Ishikawa (cell line): ENCODE measurements around the gene SYT8.

Source experiments
- CEBPB ChIP-seq: IDR thresholded peaks from 2 replicates; pipeline ENCODE4 v1.6.1; 2012
- CREB1 ChIP-seq: IDR thresholded peaks from 2 replicates; pipeline ENCODE4 v1.6.1; 2012; ENCODE audit warnings: low read depth
- EGR1 ChIP-seq: IDR thresholded peaks from 2 replicates; pipeline ENCODE4 v1.6.1; 2012
- EP300 ChIP-seq: IDR thresholded peaks from 2 replicates; pipeline ENCODE4 v1.6.1; 2012; ENCODE audit warnings: borderline replicate concordance
- FOXM1 ChIP-seq: IDR thresholded peaks from 2 replicates; pipeline ENCODE4 v1.6.1; 2012; ENCODE audit warnings: low read depth, borderline replicate concordance
- NFIC ChIP-seq: IDR thresholded peaks from 2 replicates; pipeline ENCODE4 v1.6.1; 2012
- RAD21 ChIP-seq: IDR thresholded peaks from 2 replicates; pipeline ENCODE4 v1.6.1; 2012; ENCODE audit warnings: low read depth
- TAF1 ChIP-seq: IDR thresholded peaks from 2 replicates; pipeline ENCODE4 v1.6.1; 2012; ENCODE audit warnings: low read depth, mild to moderate bottlenecking
- TCF12 ChIP-seq: IDR thresholded peaks from 2 replicates; pipeline ENCODE4 v1.6.1; 2012; ENCODE audit warnings: low read depth
- TEAD4 ChIP-seq: IDR thresholded peaks from 2 replicates; pipeline ENCODE4 v1.6.1; 2012
- YY1 ChIP-seq: IDR thresholded peaks from 2 replicates; pipeline ENCODE4 v1.6.1; 2012; ENCODE audit warnings: low read depth
- ZBTB7A ChIP-seq: IDR thresholded peaks from 2 replicates; pipeline ENCODE4 v1.6.1; 2012; ENCODE audit warnings: low read depth
- TF ChIP-seq, protein P1 (sequence below): IDR thresholded peaks from 2 replicates; pipeline ENCODE4 v1.6.1; 2012
- TF ChIP-seq, protein P2 (sequence below): IDR thresholded peaks from 2 replicates; pipeline ENCODE4 v1.6.1; 2012; ENCODE audit warnings: low read depth, mild to moderate bottlenecking
- TF ChIP-seq, protein P3 (sequence below): IDR thresholded peaks from 2 replicates; pipeline ENCODE4 v1.6.1; 2012

The SYT8 gene

DNA sequence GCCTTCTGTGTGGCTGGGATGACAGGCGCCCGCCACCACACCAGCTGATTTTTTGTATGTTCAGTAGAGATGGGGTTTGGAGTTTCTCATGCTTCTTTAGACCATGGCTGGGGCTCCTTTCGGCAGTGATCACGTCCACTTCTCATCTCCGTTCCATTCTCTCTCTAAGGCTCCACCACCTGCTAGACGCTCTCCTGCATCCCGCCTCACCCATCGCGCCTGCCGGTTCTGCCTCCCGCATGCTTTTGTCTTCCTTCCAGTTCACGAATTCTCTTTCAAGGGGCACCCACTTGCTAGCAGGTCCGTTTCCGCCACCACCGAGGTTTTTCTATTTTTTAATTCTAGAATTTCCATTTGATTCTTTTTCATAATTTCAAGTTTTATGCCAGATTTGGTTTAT is 22.0 kb upstream of the SYT8 start:
- no peak for TF ChIP-seq TEAD4
- TF ChIP-seq, protein P1, sequence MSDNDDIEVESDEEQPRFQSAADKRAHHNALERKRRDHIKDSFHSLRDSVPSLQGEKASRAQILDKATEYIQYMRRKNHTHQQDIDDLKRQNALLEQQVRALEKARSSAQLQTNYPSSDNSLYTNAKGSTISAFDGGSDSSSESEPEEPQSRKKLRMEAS, result no peak
- no peak for TF ChIP-seq YY1
- TF ChIP-seq, protein P2, sequence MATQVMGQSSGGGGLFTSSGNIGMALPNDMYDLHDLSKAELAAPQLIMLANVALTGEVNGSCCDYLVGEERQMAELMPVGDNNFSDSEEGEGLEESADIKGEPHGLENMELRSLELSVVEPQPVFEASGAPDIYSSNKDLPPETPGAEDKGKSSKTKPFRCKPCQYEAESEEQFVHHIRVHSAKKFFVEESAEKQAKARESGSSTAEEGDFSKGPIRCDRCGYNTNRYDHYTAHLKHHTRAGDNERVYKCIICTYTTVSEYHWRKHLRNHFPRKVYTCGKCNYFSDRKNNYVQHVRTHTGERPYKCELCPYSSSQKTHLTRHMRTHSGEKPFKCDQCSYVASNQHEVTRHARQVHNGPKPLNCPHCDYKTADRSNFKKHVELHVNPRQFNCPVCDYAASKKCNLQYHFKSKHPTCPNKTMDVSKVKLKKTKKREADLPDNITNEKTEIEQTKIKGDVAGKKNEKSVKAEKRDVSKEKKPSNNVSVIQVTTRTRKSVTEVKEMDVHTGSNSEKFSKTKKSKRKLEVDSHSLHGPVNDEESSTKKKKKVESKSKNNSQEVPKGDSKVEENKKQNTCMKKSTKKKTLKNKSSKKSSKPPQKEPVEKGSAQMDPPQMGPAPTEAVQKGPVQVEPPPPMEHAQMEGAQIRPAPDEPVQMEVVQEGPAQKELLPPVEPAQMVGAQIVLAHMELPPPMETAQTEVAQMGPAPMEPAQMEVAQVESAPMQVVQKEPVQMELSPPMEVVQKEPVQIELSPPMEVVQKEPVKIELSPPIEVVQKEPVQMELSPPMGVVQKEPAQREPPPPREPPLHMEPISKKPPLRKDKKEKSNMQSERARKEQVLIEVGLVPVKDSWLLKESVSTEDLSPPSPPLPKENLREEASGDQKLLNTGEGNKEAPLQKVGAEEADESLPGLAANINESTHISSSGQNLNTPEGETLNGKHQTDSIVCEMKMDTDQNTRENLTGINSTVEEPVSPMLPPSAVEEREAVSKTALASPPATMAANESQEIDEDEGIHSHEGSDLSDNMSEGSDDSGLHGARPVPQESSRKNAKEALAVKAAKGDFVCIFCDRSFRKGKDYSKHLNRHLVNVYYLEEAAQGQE, result no peak
- TF ChIP-seq FOXM1, result no peak
- no peak for TF ChIP-seq NFIC
- TF ChIP-seq EGR1, result no peak
- TF ChIP-seq TCF12, result no peak
- TF ChIP-seq, protein P3, sequence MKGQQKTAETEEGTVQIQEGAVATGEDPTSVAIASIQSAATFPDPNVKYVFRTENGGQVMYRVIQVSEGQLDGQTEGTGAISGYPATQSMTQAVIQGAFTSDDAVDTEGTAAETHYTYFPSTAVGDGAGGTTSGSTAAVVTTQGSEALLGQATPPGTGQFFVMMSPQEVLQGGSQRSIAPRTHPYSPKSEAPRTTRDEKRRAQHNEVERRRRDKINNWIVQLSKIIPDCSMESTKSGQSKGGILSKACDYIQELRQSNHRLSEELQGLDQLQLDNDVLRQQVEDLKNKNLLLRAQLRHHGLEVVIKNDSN, result no peak
- no peak for TF ChIP-seq CEBPB
- no peak for TF ChIP-seq RAD21
- no peak for TF ChIP-seq ZBTB7A
- TF ChIP-seq EP300, result no peak
- TF ChIP-seq CREB1, result no peak
- no peak for TF ChIP-seq TAF1

DNA sequence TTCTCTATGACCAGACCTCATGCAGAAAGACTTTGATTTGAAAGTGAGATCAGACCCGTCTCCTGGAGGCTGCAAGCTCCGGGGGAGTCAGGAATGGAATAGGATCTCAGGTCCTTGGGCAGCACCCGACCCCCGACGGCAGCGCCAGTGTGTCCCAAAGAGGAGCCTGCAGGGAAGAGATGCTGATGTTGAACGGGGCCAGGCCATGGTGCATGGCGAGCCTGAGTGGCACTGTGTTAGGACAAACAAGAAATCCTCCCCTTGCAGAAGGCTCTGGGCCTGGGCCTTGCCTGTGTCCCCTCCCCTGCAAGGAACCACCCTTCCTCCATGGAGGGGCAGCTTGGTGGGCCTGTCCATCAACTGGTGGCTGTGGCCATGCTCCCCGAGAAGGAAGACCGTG is 20.1 kb upstream of the SYT8 start:
- TF ChIP-seq TCF12 (no peak), CEBPB (no peak), FOXM1 (no peak), NFIC (no peak), TAF1 (no peak)

DNA sequence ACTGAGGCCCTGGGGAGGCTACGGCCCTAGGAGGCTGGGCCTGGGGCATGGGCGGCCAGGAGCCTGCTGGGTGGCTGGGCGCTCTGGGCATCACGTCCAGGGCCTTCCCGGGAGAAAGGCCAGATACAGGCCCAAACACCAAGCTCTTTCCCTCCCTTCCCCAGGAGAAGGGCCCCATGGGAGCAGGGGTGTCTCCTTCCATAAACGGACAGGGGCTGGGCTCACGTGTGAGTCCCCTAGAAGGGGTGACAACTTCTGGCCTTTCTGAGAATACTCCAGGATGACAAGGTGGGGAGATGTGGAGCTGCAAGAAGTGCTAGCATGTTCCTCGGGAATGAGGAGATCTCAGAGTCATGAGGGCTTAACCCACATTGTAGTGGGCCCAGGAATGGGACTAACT is 19.5 kb upstream of the SYT8 start:
- TF ChIP-seq TAF1, result no peak

DNA sequence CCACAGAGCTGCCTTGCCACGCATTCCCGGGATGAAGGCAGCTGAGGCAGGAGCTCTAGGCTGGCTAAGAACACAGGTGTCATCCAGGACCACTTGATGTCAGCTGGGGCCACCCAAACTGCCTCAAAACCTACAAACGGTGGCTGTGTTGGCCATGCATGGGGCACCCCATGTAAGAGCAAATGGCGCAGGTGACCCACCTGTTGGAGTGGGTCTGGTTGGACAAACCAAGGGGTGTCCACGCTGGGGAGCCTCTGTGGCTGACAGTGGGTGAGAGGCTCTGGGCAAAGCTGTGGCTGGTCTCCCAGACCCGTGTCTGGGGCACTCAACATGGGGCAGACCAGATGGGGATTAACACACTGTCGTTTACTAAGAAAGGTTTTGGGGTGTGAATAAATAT is 19.0 kb upstream of the SYT8 start:
- TF ChIP-seq, protein P2, result no peak
- no peak for TF ChIP-seq RAD21
- TF ChIP-seq EP300, result no peak
- TF ChIP-seq FOXM1, result no peak
- TF ChIP-seq, protein P1, result no peak
- TF ChIP-seq ZBTB7A, result no peak
- TF ChIP-seq CEBPB, result no peak
- TF ChIP-seq TCF12, result no peak
- no peak for TF ChIP-seq TEAD4
- no peak for TF ChIP-seq TAF1

DNA sequence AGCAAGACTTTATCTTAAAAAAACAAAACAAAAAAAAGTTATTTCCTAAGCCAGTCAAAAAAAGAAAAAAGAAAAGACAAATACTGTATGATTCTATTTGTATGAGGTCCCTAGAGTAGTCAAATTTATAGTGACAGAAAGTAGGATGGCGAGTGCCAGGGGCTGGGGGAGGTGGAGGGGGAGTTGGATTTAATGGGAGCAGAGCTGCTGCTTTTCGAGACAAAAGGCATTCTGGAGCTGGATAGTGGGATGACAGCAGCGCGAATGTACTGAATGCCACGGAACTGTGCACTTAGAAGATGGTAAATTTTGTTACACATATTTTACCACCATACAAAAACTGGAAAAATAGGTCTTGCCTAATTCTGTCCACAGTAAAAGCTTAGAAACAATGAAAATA is 17.8 kb upstream of the SYT8 start:
- TF ChIP-seq, protein P1, result no peak
- no peak for TF ChIP-seq CREB1
- no peak for TF ChIP-seq TEAD4
- TF ChIP-seq EP300, result no peak
- no peak for TF ChIP-seq TCF12
- TF ChIP-seq ZBTB7A, result no peak
- TF ChIP-seq EGR1, result no peak
- TF ChIP-seq YY1, result no peak
- TF ChIP-seq NFIC, result no peak
- no peak for TF ChIP-seq RAD21
- TF ChIP-seq FOXM1, result no peak

DNA sequence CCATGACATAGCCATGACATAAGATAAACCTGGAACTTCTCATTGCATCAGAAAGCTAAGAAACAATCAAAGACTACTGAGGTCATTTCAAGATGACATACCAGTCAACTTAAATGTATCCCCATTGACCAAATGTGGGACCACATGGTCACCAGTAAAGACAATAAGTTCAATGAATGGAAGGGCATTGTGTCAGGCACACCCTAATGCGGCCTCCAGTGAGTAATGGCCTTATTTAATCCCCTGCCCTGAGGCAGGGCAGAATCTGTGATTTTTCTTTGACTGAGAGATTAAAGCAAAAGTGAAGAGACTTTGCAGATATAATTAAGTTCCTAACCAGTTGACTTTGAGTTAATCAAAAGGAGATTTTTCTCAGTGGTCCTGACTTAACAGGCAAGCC is 17.3 kb upstream of the SYT8 start:
- TF ChIP-seq NFIC (no peak), RAD21 (no peak), CEBPB (no peak), ZBTB7A (no peak), FOXM1 (no peak), TEAD4 (no peak), TAF1 (no peak), EGR1 (no peak), EP300 (no peak), TCF12 (no peak), YY1 (no peak)
- TF ChIP-seq, protein P3, result no peak
- TF ChIP-seq, protein P2, result no peak
- TF ChIP-seq, protein P1, result no peak
